Measurements from ENCODE around the gene THAP4. TPM values are rescaled to one million over a fixed set of nuclear protein-coding genes. Genes with fewer than 3 reads are reported as not detected.

THAP4 gene
- polyA plus RNA-seq, 1 of the 3 experiments (the other 2 are of a cell fraction) = 64.7 TPM

DNA sequence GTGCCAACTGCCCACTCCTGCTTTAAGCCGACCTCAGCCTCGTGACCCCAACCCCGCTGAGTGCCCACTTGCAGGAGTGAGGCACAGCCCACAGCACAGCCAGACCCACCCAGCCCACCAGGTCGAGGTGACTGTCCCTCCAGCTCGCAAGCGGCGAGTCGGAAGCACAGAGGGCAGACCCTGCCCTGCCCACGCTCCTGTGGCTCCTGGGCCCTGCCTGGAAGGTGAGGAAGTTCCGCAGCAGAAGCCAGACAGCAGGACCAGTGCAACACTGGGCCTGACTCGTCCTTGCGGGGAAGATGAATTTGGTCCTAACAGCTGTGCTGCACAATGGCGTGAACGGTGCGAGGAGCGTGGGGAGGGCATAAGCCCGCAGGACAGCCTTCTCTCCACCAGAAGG is 39.7 kb upstream of the THAP4 start:
- peaks cover 14 to 40% of the 10 kb centered on the region in 2 experiments for H3K36me3 ChIP-seq (replicated peaks in 1 of 2; ENCODE audit: control insufficient read depth in 1 of 2, insufficient read depth in 2 of 2, low read length in 1 of 2)
- POLR2A ChIA-PET = interaction anchor here (1.2 kb wide), 1 partner anchor 10 kb away, joined by 4 read pairs; the partner anchor contains the start of gene DTYMK

DNA sequence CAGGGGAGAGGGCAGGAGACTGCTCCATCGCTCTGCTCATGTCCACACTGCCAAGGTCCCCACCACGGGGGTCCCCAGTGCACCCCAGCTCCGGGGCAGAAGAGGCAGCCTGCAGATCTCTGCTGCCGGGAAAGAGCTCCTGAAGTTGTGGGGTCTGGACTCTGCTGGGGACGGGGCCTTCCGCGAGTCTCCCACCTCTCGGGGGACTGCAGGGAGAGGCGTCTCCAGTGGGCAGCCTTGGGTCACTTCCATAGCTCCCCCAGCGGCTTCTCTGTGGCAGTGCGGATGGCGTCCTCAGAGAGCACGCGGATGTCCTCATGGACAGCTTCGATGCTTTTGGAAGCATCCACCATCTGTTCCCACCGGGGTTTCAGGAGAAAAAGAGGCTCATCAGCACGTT is 38.9 kb upstream of the THAP4 start:
- ChIA-PET CTCF (interaction anchor here (0.6 to 0.7 kb wide), 2 partner anchors 10 to 203 kb away, joined by 3 read pairs; no protein-coding TSS in a partner anchor), POLR2A (interaction anchor here (0.7 kb wide), 1 partner anchor 60 kb away, joined by 3 read pairs; no protein-coding TSS in a partner anchor)
- no peak overlapping the region for H3K4me3 ChIP-seq (ENCODE audit: low read depth in 2 of 2, low read length in 1 of 2)
- H3K4me1 ChIP-seq (ENCODE audit: control insufficient read depth in 1 of 2, insufficient read depth in 2 of 2, low read depth in 1 of 2, low read length in 1 of 2) = peaks cover 0 to 10% of the 10 kb centered on the region in 2 experiments; a peak in 1 of 4 replicates
- no peak overlapping the region for H2AFZ ChIP-seq (ENCODE audit: low read depth)
- peaks cover 9% of the 10 kb centered on the region for H3F3A ChIP-seq (replicated peaks; ENCODE audit: insufficient read depth)
- TF ChIP-seq, protein P1, sequence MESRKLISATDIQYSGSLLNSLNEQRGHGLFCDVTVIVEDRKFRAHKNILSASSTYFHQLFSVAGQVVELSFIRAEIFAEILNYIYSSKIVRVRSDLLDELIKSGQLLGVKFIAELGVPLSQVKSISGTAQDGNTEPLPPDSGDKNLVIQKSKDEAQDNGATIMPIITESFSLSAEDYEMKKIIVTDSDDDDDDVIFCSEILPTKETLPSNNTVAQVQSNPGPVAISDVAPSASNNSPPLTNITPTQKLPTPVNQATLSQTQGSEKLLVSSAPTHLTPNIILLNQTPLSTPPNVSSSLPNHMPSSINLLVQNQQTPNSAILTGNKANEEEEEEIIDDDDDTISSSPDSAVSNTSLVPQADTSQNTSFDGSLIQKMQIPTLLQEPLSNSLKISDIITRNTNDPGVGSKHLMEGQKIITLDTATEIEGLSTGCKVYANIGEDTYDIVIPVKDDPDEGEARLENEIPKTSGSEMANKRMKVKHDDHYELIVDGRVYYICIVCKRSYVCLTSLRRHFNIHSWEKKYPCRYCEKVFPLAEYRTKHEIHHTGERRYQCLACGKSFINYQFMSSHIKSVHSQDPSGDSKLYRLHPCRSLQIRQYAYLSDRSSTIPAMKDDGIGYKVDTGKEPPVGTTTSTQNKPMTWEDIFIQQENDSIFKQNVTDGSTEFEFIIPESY (IDR thresholded peaks at IDR 0.05; ENCODE audit: borderline replicate concordance, low read depth) = no peak
- no peak for TF ChIP-seq TCF12 (IDR thresholded peaks at IDR 0.05)
- TF ChIP-seq SMC3 (IDR thresholded peaks at IDR 0.05; ENCODE audit: low read depth, low read length) = no peak
- no peak for TF ChIP-seq EZH2phosphoT487 (IDR thresholded peaks at IDR 0.05; ENCODE audit: borderline replicate concordance, low read depth)
- TF ChIP-seq ELF1 (IDR thresholded peaks at IDR 0.05) = no peak
- TF ChIP-seq, protein P2, sequence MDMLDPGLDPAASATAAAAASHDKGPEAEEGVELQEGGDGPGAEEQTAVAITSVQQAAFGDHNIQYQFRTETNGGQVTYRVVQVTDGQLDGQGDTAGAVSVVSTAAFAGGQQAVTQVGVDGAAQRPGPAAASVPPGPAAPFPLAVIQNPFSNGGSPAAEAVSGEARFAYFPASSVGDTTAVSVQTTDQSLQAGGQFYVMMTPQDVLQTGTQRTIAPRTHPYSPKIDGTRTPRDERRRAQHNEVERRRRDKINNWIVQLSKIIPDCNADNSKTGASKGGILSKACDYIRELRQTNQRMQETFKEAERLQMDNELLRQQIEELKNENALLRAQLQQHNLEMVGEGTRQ (IDR thresholded peaks at IDR 0.05; ENCODE audit: borderline replicate concordance, low read depth, low read length) = no peak
- TF ChIP-seq SIN3A (IDR thresholded peaks at IDR 0.05; ENCODE audit: borderline replicate concordance, low read depth, low read length) = no peak
- no peak for TF ChIP-seq NFIC (IDR thresholded peaks at IDR 0.05; ENCODE audit: borderline replicate concordance)
- TF ChIP-seq MEF2A (IDR thresholded peaks at IDR 0.05; ENCODE audit: borderline replicate concordance, low read depth) = no peak
- TF ChIP-seq, protein P3, sequence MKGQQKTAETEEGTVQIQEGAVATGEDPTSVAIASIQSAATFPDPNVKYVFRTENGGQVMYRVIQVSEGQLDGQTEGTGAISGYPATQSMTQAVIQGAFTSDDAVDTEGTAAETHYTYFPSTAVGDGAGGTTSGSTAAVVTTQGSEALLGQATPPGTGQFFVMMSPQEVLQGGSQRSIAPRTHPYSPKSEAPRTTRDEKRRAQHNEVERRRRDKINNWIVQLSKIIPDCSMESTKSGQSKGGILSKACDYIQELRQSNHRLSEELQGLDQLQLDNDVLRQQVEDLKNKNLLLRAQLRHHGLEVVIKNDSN (IDR thresholded peaks at IDR 0.05; ENCODE audit: borderline replicate concordance, low read depth) = no peak
- no peak for TF ChIP-seq YY1 (IDR thresholded peaks at IDR 0.05; ENCODE audit: low read depth)
- no peak for TF ChIP-seq FOXJ3 (CRISPR knock-in tag; IDR thresholded peaks at IDR 0.05)
- TF ChIP-seq FOSL2 (IDR thresholded peaks at IDR 0.05; ENCODE audit: borderline replicate concordance, low read depth) = no peak
- no peak for TF ChIP-seq GATA2 (CRISPR knock-in tag; IDR thresholded peaks at IDR 0.05)
- TF ChIP-seq RXRA (IDR thresholded peaks at IDR 0.05; ENCODE audit: borderline replicate concordance, low read depth) = no peak
- TF ChIP-seq, protein P4, sequence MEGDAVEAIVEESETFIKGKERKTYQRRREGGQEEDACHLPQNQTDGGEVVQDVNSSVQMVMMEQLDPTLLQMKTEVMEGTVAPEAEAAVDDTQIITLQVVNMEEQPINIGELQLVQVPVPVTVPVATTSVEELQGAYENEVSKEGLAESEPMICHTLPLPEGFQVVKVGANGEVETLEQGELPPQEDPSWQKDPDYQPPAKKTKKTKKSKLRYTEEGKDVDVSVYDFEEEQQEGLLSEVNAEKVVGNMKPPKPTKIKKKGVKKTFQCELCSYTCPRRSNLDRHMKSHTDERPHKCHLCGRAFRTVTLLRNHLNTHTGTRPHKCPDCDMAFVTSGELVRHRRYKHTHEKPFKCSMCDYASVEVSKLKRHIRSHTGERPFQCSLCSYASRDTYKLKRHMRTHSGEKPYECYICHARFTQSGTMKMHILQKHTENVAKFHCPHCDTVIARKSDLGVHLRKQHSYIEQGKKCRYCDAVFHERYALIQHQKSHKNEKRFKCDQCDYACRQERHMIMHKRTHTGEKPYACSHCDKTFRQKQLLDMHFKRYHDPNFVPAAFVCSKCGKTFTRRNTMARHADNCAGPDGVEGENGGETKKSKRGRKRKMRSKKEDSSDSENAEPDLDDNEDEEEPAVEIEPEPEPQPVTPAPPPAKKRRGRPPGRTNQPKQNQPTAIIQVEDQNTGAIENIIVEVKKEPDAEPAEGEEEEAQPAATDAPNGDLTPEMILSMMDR (IDR thresholded peaks at IDR 0.05) = no peak
- no peak for TF ChIP-seq POLR2AphosphoS5 (IDR thresholded peaks at IDR 0.05; ENCODE audit: low read depth, low read length)
- no peak overlapping the region for H3K4me2 ChIP-seq
- H3K27ac ChIP-seq (ENCODE audit: low read depth in 2 of 2, low read length in 1 of 2) = no peak overlapping the region
- peaks cover 5% of the 10 kb centered on the region; the same call in 1 of the 2 replicates for H4K20me1 ChIP-seq (ENCODE audit: insufficient read depth)
- 93% methylated on average over 3 of the region's 17 CpGs for WGBS (ENCODE audit: low lambda C conversion rate)
- no peaks in the 10 kb centered on the region for H3K9me2 ChIP-seq
- H3K9me3 ChIP-seq = no peaks in the 10 kb centered on the region
- no peaks in the 10 kb centered on the region for H3K27me3 ChIP-seq (ENCODE audit: insufficient read depth)
- H3K9ac ChIP-seq = no peak overlapping the region
- peaks cover 14 to 48% of the 10 kb centered on the region in 2 experiments for H3K36me3 ChIP-seq (replicated peaks in 1 of 2; ENCODE audit: control insufficient read depth in 1 of 2, insufficient read depth in 2 of 2, low read length in 1 of 2)
- no peak for DNase-seq
- H3K79me2 ChIP-seq (ENCODE audit: insufficient read depth) = peaks cover 18% of the 10 kb centered on the region; the same call in 1 of the 2 replicates

More for the DNA sequence above, 39.7 kb upstream of the THAP4 start:
- WGBS (ENCODE audit: low lambda C conversion rate) = 96% methylated on average over 14 of the region's 17 CpGs
- H4K20me1 ChIP-seq (ENCODE audit: insufficient read depth) = peaks cover 7% of the 10 kb centered on the region; the same call in 1 of the 2 replicates
- no peaks in the 10 kb centered on the region for H3K9me2 ChIP-seq
- H3K4me2 ChIP-seq = no peak overlapping the region
- no peaks in the 10 kb centered on the region for H3K27me3 ChIP-seq (ENCODE audit: insufficient read depth)
- TF ChIP-seq ELF1 (IDR thresholded peaks at IDR 0.05) (no peak), SMC3 (IDR thresholded peaks at IDR 0.05; ENCODE audit: low read depth, low read length) (no peak), YY1 (IDR thresholded peaks at IDR 0.05; ENCODE audit: low read depth) (no peak), POLR2AphosphoS5 (IDR thresholded peaks at IDR 0.05; ENCODE audit: low read depth, low read length) (no peak)
- no peak overlapping the region for H2AFZ ChIP-seq (ENCODE audit: low read depth)
- peaks cover 0 to 16% of the 10 kb centered on the region in 2 experiments; a peak in 2 of 4 replicates for H3K4me1 ChIP-seq (ENCODE audit: control insufficient read depth in 1 of 2, insufficient read depth in 2 of 2, low read depth in 1 of 2, low read length in 1 of 2)
- peaks cover 22% of the 10 kb centered on the region; the same call in 1 of the 2 replicates for H3K79me2 ChIP-seq (ENCODE audit: insufficient read depth)
- no peak overlapping the region for H3K27ac ChIP-seq (ENCODE audit: low read depth in 2 of 2, low read length in 1 of 2)
- CTCF ChIA-PET = no interaction called here
- H3K4me3 ChIP-seq (ENCODE audit: low read depth in 2 of 2, low read length in 1 of 2) = no peak overlapping the region
- no peaks in the 10 kb centered on the region for H3K9me3 ChIP-seq
- no peak overlapping the region for H3K9ac ChIP-seq
- DNase-seq = no peak
- peaks cover 16% of the 10 kb centered on the region for H3F3A ChIP-seq (replicated peaks; ENCODE audit: insufficient read depth)
